Embryonic facial prominence (tissue), 1 donor: ENCODE results near the gene FOXF1.

Experiments used
- DNase-seq: peaks from one replicate; pipeline ENCODE4 v3.0.0-alpha.2; 2016; ENCODE audit errors: extremely low spot score

Gene FOXF1

DNA sequence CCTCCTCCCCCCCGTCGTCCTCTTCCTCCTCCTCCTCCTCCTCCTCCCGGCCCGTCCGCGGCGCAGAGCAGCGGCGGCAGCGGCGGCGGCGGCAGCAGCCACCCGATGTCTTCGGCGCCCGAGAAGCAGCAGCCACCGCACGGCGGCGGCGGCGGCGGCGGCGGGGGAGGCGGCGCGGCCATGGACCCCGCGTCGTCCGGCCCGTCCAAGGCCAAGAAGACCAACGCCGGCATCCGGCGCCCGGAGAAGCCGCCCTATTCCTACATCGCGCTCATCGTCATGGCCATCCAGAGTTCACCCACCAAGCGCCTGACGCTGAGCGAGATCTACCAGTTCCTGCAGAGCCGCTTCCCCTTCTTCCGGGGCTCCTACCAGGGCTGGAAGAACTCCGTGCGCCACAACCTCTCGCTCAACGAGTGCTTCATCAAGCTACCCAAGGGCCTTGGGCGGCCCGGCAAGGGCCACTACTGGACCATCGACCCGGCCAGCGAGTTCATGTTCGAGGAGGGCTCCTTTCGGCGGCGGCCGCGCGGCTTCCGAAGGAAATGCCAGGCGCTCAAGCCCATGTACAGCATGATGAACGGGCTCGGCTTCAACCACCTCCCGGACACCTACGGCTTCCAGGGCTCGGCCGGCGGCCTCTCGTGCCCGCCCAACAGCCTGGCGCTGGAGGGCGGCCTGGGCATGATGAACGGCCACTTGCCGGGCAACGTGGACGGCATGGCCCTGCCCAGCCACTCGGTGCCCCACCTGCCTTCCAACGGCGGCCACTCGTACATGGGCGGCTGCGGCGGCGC lies at the start of gene FOXF1:
Gene FOXF1, plus strand, starts transcription at position 63 of the 797 bp plus-strand sequence. Its CDS starts 43 bp downstream, at position 106.
- no peak for DNase-seq

DNA sequence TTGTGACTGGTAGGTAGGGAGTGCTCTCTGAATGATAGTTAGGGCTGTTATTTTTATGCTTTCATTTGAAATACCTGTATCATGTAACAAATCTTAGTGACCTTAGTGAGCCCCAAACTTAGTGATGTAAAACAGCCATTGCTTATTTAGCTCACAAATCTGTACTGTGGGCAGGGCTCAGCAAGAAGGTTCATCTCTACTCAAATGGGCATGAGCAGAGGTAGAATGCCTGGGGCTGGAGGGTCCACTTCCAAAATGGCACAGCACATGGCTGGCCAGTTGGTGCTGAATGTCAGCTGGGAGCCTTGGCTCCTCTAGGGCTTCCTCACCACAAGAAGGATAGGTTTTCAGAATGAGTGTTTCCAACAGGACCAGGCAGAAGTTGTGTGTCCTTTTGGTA lies 49.3 kb upstream of the FOXF1 start:
- DNase-seq, result no peak

DNA sequence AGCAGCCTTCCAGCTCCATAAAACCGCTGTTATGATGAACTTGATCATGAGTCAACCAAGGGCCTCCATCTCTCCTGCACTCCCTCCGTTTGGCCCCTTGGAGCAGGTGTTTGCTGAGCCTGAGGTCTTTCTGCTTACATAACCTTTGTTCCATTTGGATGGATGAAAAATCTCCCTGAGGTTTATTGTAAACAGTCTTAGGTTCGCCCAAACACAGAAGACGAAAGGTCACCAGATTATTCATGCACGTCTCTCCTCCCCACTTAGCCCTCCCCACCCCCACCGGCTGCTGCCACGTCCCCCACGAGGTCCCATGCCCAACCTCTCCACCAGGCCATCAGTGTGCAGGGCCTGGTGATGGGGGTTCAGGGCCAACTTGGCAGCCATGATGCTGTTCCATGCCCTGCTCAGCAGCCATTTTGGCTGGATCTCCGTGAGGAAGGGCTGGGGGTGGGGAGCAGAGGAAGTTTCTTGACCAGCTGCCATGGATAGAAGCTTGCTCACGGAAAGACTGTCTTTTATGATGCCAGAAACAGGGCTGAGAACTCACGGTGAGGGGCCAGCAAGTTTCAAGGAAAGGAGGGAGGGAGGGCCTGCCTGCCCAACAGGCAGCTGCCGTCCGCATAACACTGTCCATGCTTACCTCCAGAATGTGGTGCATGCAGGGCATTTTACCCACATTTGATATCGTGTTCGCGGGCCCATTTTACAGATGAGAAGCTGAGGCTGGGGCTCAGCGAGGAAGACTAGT lies 47.8 kb upstream of the FOXF1 start:
- DNase-seq, result no peak

DNA sequence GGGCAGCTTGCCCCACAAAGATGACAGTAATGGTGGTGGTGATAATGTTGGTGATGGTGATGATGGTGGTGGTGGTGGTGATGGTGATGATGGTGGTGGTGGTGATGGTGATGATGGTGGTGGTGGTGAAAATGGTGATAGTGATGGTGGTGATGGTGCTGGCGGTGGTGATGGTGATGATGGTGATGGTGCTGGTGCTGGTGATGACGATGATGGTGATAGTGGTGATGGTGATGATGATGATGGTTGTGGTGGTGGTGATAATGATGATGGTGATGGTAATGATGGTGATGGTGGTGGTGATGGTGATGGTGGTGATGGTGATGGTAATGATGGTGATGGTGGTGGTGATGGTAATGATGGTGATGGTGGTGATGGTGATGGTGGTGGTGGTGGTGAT lies 46.3 kb upstream of the FOXF1 start:
- no peak for DNase-seq

DNA sequence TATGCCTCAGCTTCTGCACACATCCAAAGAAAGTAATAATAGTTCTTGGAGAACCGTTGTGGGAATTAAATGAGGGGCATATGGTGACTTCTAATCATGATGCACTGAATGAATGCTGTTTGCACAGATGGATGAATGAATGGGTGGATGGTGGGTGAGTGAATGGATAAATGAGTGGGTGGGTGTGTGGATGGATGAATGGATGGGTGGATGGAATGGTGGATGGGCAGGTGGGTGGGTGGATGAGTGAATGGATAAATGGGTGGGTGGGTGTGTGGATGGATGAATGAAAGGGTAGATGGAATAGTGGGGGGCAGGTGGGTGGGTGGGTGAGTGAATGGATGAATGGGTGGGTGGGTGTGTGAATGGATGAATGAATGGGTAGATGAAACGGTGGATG lies 44.9 kb upstream of the FOXF1 start:
- no peak for DNase-seq

DNA sequence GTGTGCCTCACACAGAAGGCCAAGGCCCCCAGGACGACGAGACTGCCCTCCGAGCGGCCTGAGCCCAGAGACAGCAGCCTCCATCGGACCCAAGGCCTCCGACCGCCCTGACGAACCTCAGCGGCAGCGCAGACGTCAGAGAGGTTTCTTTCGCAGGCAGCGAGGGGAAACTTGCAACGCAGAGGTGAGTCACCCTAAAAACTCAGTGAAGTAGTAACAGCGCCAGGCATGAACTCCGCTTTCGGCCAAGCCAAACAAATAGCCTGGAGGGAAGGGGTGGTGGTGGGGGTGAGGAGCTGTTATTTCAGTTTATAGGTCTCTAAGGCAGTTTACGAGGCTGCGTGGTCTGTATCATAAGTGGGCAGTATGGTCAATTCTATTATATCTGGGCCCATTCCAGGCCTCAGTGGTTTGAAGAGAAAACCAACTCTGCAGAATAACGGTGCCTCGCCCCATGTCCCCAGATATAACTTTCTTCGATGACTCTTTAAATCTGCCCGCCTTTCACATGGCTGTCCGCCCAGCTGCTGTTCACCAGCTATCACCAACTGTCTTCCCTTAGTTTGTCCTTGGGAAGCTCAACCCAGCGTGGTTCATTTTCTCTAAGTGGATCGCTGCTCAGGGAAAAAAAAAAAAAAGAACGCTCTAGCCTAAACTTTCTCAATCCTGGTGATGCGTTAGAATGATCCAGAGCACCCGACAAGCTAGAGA lies 43.5 kb upstream of the FOXF1 start:
- DNase-seq, result no peak

DNA sequence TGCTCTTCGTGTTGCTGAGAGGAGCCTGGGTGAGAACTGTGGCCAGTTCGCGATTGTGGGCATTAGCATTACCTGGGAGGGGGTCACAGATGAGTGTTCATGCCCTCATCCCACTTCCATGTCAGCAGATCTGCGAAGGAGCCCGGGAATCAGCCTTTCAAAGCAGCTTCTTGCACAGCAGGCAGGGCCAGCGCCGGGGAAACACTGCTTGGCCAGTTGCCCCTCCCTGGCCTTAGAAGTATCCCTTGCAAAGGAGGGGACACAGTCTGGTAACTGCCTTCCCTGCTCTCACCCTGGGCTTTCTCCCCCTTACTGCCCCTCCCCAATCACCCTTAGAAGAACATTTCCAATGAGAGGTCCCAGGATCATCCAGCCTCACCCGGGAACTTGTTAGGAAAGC lies 42.8 kb upstream of the FOXF1 start:
- no peak for DNase-seq

DNA sequence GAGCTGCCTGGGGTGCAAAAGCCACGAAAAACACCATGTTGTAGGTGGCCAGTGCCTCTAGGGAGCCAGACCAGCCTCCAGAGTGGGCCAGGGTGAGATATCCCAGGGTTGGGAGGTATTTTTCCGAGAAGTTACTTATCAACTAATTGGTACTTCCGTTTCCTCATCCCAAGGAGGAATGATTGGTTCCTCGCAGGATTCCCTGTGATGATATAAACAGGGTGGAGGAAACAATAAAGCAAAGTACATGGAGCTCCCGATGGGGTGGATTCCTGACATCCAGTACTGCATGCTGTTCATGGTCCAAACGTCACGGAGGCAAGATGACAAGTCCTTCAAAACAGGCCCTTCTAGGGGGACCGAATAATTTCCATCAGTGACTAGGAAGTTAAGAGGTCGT lies 39.4 kb upstream of the FOXF1 start:
- DNase-seq, result no peak

DNA sequence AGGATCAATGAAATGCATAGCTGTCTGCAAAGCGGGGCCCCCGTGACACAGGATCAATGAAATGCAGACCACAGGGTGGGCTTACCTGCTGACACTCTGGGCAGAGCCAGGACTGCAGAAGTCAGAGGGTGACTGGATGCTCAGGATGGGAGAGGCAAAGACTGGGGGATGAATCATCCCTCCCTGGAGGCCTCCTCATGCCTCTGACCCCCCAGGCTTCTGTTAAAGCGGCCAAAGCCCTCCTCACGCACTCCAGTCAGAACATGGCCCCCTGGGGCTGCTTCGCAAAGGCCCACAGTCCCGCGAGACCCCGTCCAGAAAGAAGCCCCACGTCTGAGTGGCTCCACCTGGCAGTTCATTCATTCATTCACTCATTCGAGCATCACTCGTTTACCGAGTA lies 38.4 kb upstream of the FOXF1 start:
- DNase-seq, result no peak

DNA sequence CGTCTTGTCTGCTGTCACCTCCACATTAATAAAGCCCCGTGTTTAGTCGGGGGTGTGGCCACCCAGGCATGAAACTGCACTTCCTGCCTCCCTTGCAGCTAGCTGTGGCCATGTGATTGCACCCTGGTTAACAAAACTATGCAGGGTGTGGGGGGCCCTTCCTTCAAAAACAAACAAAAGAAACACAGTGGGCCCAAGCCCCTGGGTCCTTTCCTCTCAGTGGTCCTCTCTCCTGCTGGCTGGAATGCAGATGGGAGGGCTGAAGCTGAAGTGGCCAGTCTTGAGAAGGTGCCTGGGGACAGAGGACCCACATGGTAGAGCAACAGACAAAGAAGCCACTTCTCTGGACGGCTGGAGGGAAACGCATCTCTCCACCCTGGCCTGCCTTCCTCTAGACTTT lies 38.0 kb upstream of the FOXF1 start:
- DNase-seq, result no peak

DNA sequence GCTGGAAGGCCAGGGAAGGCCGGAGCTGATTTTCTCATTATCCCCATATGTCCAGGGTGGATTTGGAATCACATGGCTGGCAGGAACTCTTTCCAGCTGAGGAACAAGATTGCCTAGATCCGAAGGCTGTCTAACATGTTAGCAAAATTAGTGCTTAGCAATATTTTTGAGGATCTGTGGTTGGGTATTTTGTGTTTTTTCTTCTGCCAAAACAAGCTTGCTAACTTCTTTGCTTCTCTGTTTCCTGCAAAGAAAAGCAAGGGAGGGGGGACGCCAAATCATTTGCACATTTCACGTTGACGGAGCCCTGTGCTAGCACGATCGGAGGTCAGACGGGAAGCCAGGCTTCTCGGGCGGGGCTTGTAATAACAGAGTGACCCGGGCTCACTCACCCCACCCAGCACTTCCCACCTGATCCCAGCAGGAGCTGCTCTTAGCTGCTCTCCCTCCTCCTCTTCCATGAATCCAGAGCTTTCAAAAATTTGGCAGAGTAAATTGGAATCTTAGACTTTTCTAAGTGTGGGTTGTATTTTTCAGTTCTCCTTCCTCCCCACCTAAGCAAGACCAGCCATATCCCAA lies 33.3 kb upstream of the FOXF1 start:
- DNase-seq, result no peak

DNA sequence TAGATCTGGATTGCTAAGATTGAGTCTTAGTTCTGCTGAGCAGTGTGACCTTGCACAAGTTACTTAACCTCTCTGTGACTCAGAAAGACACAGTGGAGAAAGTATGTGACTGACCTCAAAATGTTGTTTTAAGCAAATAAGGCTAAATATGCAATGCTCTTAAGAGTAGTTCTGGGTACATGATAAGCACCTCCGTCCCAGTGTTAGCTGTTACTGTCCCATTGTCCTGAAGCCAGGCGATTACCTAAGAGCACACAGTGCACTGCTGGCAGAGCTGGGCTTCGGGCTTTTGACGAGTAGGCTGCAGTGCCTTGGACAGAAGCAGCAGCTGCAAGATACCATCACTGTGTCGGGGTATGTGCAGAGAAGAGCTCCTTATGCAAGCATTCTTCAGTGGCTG lies 32.7 kb upstream of the FOXF1 start:
- no peak for DNase-seq

DNA sequence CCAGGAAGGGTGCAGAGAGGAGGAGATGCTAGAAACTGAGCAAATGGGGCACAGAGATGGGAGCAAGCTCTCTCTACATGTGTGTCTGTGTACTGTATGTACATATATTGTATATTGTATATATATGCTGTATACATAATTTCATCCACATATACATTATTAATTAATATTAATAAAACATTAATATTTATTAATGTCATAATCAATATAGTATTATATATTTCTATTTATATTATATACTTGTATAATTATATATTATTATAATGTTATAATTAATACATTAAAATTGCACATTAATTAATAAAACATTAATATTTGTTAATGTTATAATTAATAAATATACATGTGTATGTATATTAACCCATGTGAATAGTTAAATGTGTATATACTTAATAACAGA lies 31.5 kb upstream of the FOXF1 start:
- DNase-seq, result no peak

DNA sequence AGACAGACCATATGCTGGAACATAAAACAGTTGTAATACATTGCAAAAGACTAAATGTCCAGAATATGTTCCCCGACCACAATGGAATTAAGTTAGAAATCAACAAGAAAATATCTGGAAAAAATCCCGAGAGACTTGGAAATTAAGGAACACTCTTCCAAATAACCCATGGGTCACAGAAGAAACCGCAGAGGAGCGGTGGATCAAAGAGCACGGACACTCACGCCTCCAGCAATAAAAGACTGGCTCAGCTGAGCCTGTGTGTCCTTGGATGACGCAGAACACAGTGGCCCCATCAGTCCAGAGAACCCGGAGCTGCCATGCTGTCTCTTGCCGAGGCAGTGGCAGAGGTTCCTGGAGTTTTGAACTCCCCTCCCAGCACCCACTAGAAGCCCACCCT lies 30.9 kb upstream of the FOXF1 start:
- DNase-seq, result no peak

DNA sequence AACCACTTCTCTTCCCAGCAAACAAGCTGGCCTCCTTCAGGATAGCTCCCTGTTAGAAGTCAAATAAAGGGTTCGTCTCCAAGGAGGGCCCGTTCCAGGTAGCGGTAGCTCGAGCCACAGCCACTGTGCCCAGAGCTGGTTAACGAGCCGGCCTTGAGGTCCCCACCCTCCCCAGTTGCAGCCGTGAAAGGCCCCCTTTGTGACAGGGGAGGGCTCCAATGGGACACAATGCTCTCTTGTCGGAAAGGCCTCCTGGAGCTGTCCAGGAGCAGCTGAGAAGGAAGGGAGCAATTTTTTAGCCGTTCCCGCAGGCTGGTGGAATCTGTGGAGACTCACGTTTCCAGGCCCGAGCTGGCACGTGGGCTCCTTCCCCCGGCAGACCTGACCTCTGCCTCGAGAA lies 29.9 kb upstream of the FOXF1 start:
- no peak for DNase-seq

DNA sequence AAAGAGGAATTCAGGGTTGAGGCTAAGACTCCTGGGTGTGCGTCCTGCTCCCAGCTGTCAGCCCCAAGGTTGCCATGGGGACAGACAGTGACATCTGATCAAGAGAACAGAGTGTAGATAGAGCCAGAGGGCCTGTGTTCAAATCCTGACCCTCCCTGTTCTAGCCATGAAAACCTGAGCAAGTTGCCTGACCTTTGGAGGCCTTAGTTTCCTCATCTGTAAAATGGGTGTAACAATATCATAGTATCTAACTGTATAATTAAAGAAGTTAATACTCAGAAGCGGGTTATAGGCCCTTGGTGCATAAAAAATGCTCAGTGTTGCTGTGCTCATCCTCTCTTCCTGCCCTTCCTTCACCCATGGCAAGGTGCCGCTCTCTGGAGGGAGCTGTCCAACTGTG lies 28.7 kb upstream of the FOXF1 start:
- no peak for DNase-seq

DNA sequence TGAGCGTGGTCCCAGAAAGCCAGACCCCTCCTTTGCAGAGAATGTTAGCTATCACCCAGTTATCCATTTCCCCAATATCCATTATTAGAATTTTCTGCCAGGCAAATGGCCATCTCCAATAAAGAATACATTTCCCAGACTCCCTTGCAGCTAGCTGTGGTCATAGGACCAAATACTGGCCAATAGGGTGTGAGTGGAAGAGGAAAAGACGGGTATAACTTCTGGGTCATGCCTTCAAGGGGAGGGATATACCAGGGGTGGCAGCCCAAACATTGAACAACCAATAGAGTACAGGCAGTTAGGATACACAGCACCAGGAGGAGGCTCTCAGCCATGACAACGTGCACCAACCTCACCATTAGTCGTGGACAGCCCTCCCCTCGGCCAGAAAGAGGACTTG lies 26.1 kb upstream of the FOXF1 start:
- no peak for DNase-seq

DNA sequence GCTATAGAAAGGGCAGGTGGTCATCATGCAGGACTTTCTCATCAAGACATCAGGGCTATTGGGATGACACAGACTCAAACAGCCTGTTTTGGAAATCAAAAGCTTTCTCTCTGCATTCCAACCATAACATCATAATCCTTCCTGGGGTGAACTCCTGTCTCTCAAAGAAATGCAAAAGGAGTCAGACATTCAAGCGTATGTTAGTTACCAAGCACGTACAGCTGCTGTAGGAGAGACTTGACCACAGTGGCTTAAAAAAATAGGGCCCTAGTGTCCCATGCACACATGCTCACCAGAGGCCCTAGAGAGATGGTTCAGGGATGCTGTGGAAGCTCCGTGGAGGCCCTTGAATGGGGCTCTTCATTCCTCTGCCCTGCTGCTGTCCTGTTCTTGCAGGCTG lies 24.6 kb upstream of the FOXF1 start:
- DNase-seq, result no peak

DNA sequence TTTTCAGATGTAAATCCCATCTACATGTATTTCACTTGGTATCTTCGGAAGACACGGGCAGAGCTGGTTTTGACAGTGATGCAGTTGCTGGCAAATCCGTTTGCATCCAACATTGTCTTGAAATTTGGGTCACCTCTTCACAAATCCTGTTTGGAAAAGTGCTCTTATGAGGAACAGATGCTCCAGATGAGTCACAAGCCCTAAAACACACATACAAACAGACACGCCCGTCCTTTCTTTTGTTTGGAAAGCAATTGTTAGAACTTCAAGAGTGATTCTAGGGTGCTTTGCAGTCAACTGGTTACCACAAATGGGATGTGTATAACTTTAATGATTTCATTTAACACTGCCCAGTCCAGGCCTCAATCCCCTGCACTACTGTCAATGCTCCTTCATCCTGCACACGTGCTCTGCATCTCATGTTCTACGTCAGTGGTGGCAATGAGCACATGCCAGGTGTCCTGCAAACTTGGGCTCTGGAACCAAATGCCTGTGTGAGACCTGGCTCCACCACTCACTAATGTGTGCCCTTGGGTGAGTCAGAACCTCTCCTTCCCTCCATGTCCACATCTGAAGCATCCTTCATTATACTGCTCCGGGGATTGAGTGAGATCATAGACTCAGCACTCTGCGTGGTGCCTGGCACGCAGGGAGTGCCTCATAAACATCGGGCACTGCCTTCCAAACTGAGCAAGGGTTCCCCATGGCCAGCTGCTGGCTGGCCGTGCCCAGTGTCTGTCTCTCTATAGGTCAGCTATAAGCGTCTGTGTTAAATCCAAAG lies 19.3 kb upstream of the FOXF1 start:
- DNase-seq, result no peak

DNA sequence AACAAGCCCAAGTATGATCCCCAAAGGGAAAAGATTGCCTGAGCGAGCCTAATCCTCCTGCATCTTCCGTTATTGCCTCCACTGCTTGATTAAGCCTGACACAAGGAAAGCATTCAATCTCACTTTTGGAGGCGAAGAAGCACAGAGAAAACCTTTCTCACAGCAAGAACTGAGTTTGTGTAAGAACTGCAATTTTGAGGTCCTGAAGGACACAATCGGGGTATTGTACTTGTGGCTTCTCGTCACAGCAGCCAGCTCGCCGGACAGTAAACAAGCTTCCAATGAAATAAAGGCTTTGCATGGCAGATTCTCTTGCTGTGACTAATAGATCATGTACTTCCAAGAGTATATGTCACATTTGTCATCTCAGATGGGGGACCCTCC lies 18.7 kb upstream of the FOXF1 start:
- DNase-seq, result no peak

DNA sequence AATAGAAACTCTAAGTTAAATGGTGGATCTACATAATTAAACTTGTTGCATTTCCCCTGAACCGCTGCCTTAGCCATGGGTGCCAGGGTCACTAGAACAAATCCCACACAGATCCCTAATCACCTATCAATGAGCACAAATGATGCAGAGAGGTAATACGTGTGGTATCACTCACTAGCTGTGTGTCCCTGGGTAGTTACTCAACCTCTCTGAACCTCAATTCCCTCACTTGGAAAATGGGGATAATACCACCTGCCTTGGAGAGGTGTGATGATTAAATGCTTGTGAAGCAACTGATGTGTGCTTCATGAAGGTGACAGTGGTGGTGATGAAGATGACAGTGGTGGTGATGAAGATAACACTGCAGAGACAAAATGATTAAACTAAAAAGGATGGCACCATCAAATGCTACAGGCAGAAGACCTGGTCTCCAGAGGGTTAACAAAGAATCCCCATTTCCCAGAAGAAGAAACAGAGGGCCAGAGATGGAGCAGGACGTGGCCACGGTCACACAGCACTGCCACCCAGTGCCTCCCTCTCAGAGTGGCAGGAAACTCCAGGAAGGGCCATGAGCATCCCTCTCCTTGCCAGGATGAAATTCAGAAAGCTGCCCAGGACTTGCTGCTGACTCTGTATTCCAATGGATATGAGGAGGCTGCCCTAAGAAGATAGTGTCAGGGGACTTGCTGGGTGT lies 17.9 kb upstream of the FOXF1 start:
- DNase-seq, result no peak
